Activated CD8-positive, alpha-beta memory T cell treated with anti-CD3 and anti-CD28 coated beads, Interleukin-2, amount 10 ng/mL, durations not matched to agents 7 days and 5 days (primary cell): ENCODE measurements around the gene C2CD2L. TPM values are rescaled to one million over a fixed set of nuclear protein-coding genes. Genes with fewer than 3 reads are reported as not detected.
A peak's percentile ranks its signal among the peaks of the same experiment; 100 is the strongest.
"Not testable (repeated sequence)": the region's sequence is repeated elsewhere in the genome, so short reads cannot be mapped to it uniquely, and the experiment has no call there.

Experiments used
- ATAC-seq: fragments of 150-1000 bp; cut with Tn5 transposase; one replicate; pipeline ENCODE4 v1.10.0; 2021; ENCODE audit warnings: moderate library complexity
- CTCF ChIA-PET: fragments of 350-600 bp; sonication (Branson Sonifier 250); formaldehyde crosslinking; loops from one replicate; lab custom pipeline; 2021; ENCODE audit warnings: antibody characterized with exemption; lab: Charles Lee
- DNase-seq: peaks from one replicate; pipeline ENCODE4 v3.0.0-alpha.2; 2020
- H3K27ac Mint-ChIP-seq: one replicate; pipeline ENCODE4 v1.8.0; 2021; ENCODE audit warnings: mild to moderate bottlenecking, mixed read lengths
- H3K27me3 Mint-ChIP-seq: one replicate; pipeline ENCODE4 v1.8.0; 2021; ENCODE audit warnings: mixed read lengths
- H3K36me3 Mint-ChIP-seq: one replicate; pipeline ENCODE4 v1.8.0; 2021; ENCODE audit warnings: mild to moderate bottlenecking, mixed read lengths
- H3K4me1 Mint-ChIP-seq: one replicate; pipeline ENCODE4 v1.8.0; 2021; ENCODE audit warnings: mixed read lengths
- H3K4me3 Mint-ChIP-seq: one replicate; pipeline ENCODE4 v1.8.0; 2021; ENCODE audit warnings: mild to moderate bottlenecking, moderate library complexity, mixed read lengths
- H3K9me3 Mint-ChIP-seq: one replicate; pipeline ENCODE4 v1.8.0; 2022; ENCODE audit warnings: low read depth, mixed read lengths
- total RNA-seq, 2 experiments: library from RNA; stranded (reverse); gene quantifications; one replicate each; pipeline ENCODE4 v1.2.3, GENCODE V29; 2021

C2CD2L gene
- 10 to 100 TPM; 30.6 to 35.1 TPM for total RNA-seq

GRCh38 chr11:119106564-119107537 is at the start of gene C2CD2L:
TSS of gene C2CD2L (plus strand) at chr11:119107344. CDS start at chr11:119107742, 398 bp downstream.
- Mint-ChIP-seq H3K4me3 (peak within 1 kb of the TSS; percentile 80), H3K36me3 (peaks cover 12% of the 10 kb centered on the region), H3K27ac (peak within 1 kb of the TSS; percentile 93), H3K27me3 (no peaks in the 10 kb centered on the region), H3K4me1 (peaks cover 45% of the 10 kb centered on the region), H3K9me3 (no peaks in the 10 kb centered on the region)
- ATAC-seq (peak; percentile 89), DNase-seq (peak; percentile 95)
- CTCF ChIA-PET, result interaction anchor here (0.8 to 2.0 kb wide), 16 partner anchors 9 to 233 kb away, joined by 3 to 15 read pairs (median 5); partner anchors contain the start of genes C1QTNF5, CBL, HINFP and HMBS

- H3K27ac Mint-ChIP-seq, H3K9me3 Mint-ChIP-seq, H3K27me3 Mint-ChIP-seq, H3K36me3 Mint-ChIP-seq, CTCF ChIA-PET, DNase-seq, ATAC-seq: not testable (repeated sequence)
- Mint-ChIP-seq H3K4me1 (peaks cover 27% of the 10 kb centered on the region), H3K4me3 (peak overlapping the region; percentile 22)
These were observed 48.0 kb upstream of the C2CD2L start for GRCh38 chr11:119059128-119059527.

GRCh38 chr11:119061256-119061655 is 45.9 kb upstream of the C2CD2L start:
- Mint-ChIP-seq H3K27ac (no peak overlapping the region), H3K9me3 (no peaks in the 10 kb centered on the region), H3K4me1 (peaks cover 26% of the 10 kb centered on the region), H3K27me3 (no peaks in the 10 kb centered on the region), H3K4me3 (no peak overlapping the region), H3K36me3 (peaks cover 5% of the 10 kb centered on the region)
- DNase-seq (no peak), ATAC-seq (no peak)
- CTCF ChIA-PET, result interaction anchor here (1.0 to 1.5 kb wide), 2 partner anchors 108 to 277 kb away, joined by 3 read pairs; no protein-coding TSS in a partner anchor

- no peak overlapping the region for H3K27ac Mint-ChIP-seq
- CTCF ChIA-PET, result interaction anchor here (0.7 to 1.1 kb wide), 2 partner anchors 23 to 134 kb away, joined by 3 read pairs; no protein-coding TSS in a partner anchor
- no peaks in the 10 kb centered on the region for H3K9me3 Mint-ChIP-seq
- H3K27me3 Mint-ChIP-seq, result no peaks in the 10 kb centered on the region
- H3K36me3 Mint-ChIP-seq, result peaks cover 5% of the 10 kb centered on the region
- H3K4me1 Mint-ChIP-seq, result peaks cover 32% of the 10 kb centered on the region
- DNase-seq (no peak), ATAC-seq (no peak)
- H3K4me3 Mint-ChIP-seq, result no peak overlapping the region
These were observed 44.4 kb upstream of the C2CD2L start for GRCh38 chr11:119062779-119063178.

- Mint-ChIP-seq H3K36me3 (peaks cover 3% of the 10 kb centered on the region), H3K4me1 (peaks cover 35% of the 10 kb centered on the region), H3K27ac (peak overlapping the region; percentile 2), H3K27me3 (no peaks in the 10 kb centered on the region), H3K9me3 (no peaks in the 10 kb centered on the region), H3K4me3 (peak overlapping the region; percentile 42)
- ATAC-seq, result peak; percentile 34
- DNase-seq, result peak; percentile 73
- CTCF ChIA-PET, result interaction anchor here (0.5 to 2.7 kb wide), 15 partner anchors 10 to 273 kb away, joined by 3 to 8 read pairs (median 4); partner anchors contain the start of genes CBL and HMBS
These were observed 41.8 kb upstream of the C2CD2L start for GRCh38 chr11:119065369-119065768.

GRCh38 chr11:119067371-119068222 is 39.5 kb upstream of the C2CD2L start, which contains the start of gene VPS11:
TSS of gene VPS11 (plus strand) at chr11:119067818. CDS start at chr11:119067824, 6 bp downstream.
- H3K36me3 Mint-ChIP-seq, result peaks cover 6% of the 10 kb centered on the region
- H3K27me3 Mint-ChIP-seq, result no peaks in the 10 kb centered on the region
- H3K4me1 Mint-ChIP-seq, result peaks cover 35% of the 10 kb centered on the region
- DNase-seq, result peak; percentile 99
- H3K27ac Mint-ChIP-seq, result peak within 1 kb of the TSS; percentile 96
- ATAC-seq, result peak; percentile 99
- H3K9me3 Mint-ChIP-seq, result no peaks in the 10 kb centered on the region
- CTCF ChIA-PET, result interaction anchor here (0.6 to 2.7 kb wide), 28 partner anchors 10 to 271 kb away, joined by 3 to 15 read pairs (median 4); partner anchors contain the start of genes C2CD2L, CBL, DPAGT1 and HMBS
- H3K4me3 Mint-ChIP-seq, result peak within 1 kb of the TSS; percentile 85

GRCh38 chr11:119077839-119078238 is 29.3 kb upstream of the C2CD2L start:
- Mint-ChIP-seq H3K36me3 (peaks cover 33% of the 10 kb centered on the region), H3K9me3 (no peaks in the 10 kb centered on the region), H3K27ac (no peak overlapping the region), H3K4me1 (no peaks in the 10 kb centered on the region), H3K27me3 (no peaks in the 10 kb centered on the region), H3K4me3 (no peak overlapping the region)
- CTCF ChIA-PET, result interaction anchor here (1.1 kb wide), 1 partner anchor 9 kb away, joined by 3 read pairs; no protein-coding TSS in a partner anchor
- no peak for ATAC-seq
- DNase-seq, result no peak

- Mint-ChIP-seq H3K27me3 (no peaks in the 10 kb centered on the region), H3K27ac (no peak overlapping the region), H3K36me3 (peaks cover 29% of the 10 kb centered on the region), H3K4me3 (no peak overlapping the region), H3K9me3 (no peaks in the 10 kb centered on the region), H3K4me1 (no peaks in the 10 kb centered on the region)
- no peak for ATAC-seq
- CTCF ChIA-PET, result interaction anchor here (1.1 kb wide), 1 partner anchor 10 kb away, joined by 3 read pairs; no protein-coding TSS in a partner anchor
- no peak for DNase-seq
These were observed 28.3 kb upstream of the C2CD2L start for GRCh38 chr11:119078675-119079420.

GRCh38 chr11:119081682-119082260 is 25.4 kb upstream of the C2CD2L start:
- CTCF ChIA-PET, result interaction anchor here (1.6 kb wide), 1 partner anchor 18 kb away, joined by 3 read pairs; no protein-coding TSS in a partner anchor
- Mint-ChIP-seq H3K36me3 (peaks cover 26% of the 10 kb centered on the region), H3K27ac (no peak overlapping the region)

GRCh38 chr11:119084663-119085436 is 22.3 kb upstream of the C2CD2L start, which contains the start of gene HMBS:
TSS of gene HMBS (plus strand) at chr11:119084881. CDS start at chr11:119085034, 153 bp downstream.
- ATAC-seq (peak; percentile 90), DNase-seq (peak; percentile 94)
- peaks cover 20% of the 10 kb centered on the region for H3K36me3 Mint-ChIP-seq
- CTCF ChIA-PET, result interaction anchor here (0.6 to 4.0 kb wide), 14 partner anchors 10 to 597 kb away, joined by 3 to 27 read pairs (median 4); partner anchors contain the start of genes C2CD2L, HYOU1 and VPS11
- peak within 1 kb of the TSS; percentile 93 for H3K4me3 Mint-ChIP-seq
- peak within 1 kb of the TSS; percentile 89 for H3K27ac Mint-ChIP-seq
- H3K9me3 Mint-ChIP-seq, result no peaks in the 10 kb centered on the region
- H3K27me3 Mint-ChIP-seq, result no peaks in the 10 kb centered on the region
- peaks cover 30% of the 10 kb centered on the region for H3K4me1 Mint-ChIP-seq

More at GRCh38 chr11:119081682-119082260, 25.4 kb upstream of the C2CD2L start:
- no peak overlapping the region for H3K4me3 Mint-ChIP-seq
- ATAC-seq (no peak), DNase-seq (no peak)
- H3K4me1 Mint-ChIP-seq, result peaks cover 15% of the 10 kb centered on the region
- no peaks in the 10 kb centered on the region for H3K9me3 Mint-ChIP-seq
- no peaks in the 10 kb centered on the region for H3K27me3 Mint-ChIP-seq

GRCh38 chr11:119085437-119085847 is 21.7 kb upstream of the C2CD2L start:
- Mint-ChIP-seq H3K4me3 (peak overlapping the region; percentile 93), H3K36me3 (peaks cover 20% of the 10 kb centered on the region), H3K9me3 (no peaks in the 10 kb centered on the region), H3K4me1 (peaks cover 30% of the 10 kb centered on the region), H3K27ac (peak overlapping the region; percentile 89), H3K27me3 (no peaks in the 10 kb centered on the region)
- ATAC-seq (peak; percentile 27), DNase-seq (no peak)
- CTCF ChIA-PET, result interaction anchor here (0.6 to 4.0 kb wide), 14 partner anchors 10 to 597 kb away, joined by 3 to 27 read pairs (median 4); partner anchors contain the start of genes C2CD2L and VPS11
